GM18498 (cell line): Measurements from ENCODE around the gene ZNF273.

ENCODE experiments used
- ATAC-seq: cut with Tn5 transposase; IDR thresholded peaks from one replicate; pipeline ENCODE4 v1.9.1; 2021; ENCODE audit warnings: mild to moderate bottlenecking, moderate library complexity; ENCODE audit not compliant: unreplicated experiment

ZNF273 gene

GRCh38 chr7:64876792-64877713 lies 26.0 kb upstream of the ZNF273 start:
- ATAC-seq, result no peak

GRCh38 chr7:64877714-64878610 lies 25.1 kb upstream of the ZNF273 start:
- no peak for ATAC-seq

GRCh38 chr7:64878684-64879083 lies 24.4 kb upstream of the ZNF273 start:
- no peak for ATAC-seq

- ATAC-seq, result no peak
Measured at GRCh38 chr7:64879086-64879730, 23.9 kb upstream of the ZNF273 start.

GRCh38 chr7:64879800-64880199 lies 23.3 kb upstream of the ZNF273 start:
- no peak for ATAC-seq

GRCh38 chr7:64880322-64881297 lies 22.5 kb upstream of the ZNF273 start:
- ATAC-seq, result no peak

- ATAC-seq, result no peak
Measured at GRCh38 chr7:64881461-64882287, 21.4 kb upstream of the ZNF273 start.

- no peak for ATAC-seq
Measured at GRCh38 chr7:64882341-64883112, 20.5 kb upstream of the ZNF273 start.

- ATAC-seq, result no peak
Measured at GRCh38 chr7:64883113-64883905, 19.8 kb upstream of the ZNF273 start.

GRCh38 chr7:64884085-64884912 lies 18.8 kb upstream of the ZNF273 start:
- ATAC-seq, result no peak

- no peak for ATAC-seq
Measured at GRCh38 chr7:64884913-64885370, 18.1 kb upstream of the ZNF273 start.

GRCh38 chr7:64885520-64886240 lies 17.4 kb upstream of the ZNF273 start:
- no peak for ATAC-seq

GRCh38 chr7:64886956-64887545 lies 16.0 kb upstream of the ZNF273 start:
- ATAC-seq, result no peak

GRCh38 chr7:64887756-64888508 lies 15.1 kb upstream of the ZNF273 start:
- ATAC-seq, result no peak

GRCh38 chr7:64888561-64888900 lies 14.5 kb upstream of the ZNF273 start:
- ATAC-seq, result no peak
